Measurements from ENCODE around the gene TEX44.

DNA sequence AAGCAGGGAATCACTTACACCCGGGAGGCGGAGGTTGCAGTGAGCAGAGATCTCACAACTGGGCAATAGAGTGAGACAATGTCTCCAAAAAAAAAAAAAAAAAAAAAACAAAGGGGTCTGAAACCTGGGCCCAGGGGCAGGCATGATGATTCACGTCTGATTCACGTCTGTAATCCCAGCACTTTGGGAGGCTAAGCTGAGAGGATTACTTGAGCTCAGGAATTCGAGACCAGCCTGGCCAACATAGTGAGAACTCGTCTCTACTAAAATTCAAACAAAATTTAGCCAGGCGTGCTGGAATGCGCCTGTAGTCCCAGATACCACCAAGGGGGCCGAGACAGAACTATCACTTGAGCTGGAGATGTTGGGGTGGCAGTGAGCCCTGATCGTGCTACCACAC, 30.3 kb downstream of the TEX44 start:
- TF ChIP-seq, protein P1, sequence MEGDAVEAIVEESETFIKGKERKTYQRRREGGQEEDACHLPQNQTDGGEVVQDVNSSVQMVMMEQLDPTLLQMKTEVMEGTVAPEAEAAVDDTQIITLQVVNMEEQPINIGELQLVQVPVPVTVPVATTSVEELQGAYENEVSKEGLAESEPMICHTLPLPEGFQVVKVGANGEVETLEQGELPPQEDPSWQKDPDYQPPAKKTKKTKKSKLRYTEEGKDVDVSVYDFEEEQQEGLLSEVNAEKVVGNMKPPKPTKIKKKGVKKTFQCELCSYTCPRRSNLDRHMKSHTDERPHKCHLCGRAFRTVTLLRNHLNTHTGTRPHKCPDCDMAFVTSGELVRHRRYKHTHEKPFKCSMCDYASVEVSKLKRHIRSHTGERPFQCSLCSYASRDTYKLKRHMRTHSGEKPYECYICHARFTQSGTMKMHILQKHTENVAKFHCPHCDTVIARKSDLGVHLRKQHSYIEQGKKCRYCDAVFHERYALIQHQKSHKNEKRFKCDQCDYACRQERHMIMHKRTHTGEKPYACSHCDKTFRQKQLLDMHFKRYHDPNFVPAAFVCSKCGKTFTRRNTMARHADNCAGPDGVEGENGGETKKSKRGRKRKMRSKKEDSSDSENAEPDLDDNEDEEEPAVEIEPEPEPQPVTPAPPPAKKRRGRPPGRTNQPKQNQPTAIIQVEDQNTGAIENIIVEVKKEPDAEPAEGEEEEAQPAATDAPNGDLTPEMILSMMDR (IDR thresholded peaks at IDR 0.05), result no peak
- TF ChIP-seq POLR2A (IDR thresholded peaks at IDR 0.05) (no peak), POLR2AphosphoS5 (IDR thresholded peaks at IDR 0.05) (no peak)

Measured in breast epithelium (tissue), 3 donors.